GM12891 (cell line): ENCODE measurements around the gene FUT2.
"Not testable (repeated sequence)": the region's sequence is repeated elsewhere in the genome, so short reads cannot be mapped to it uniquely, and the experiment has no call there.

Experiments
- PAX5 ChIP-seq: IDR thresholded peaks from 2 replicates; pipeline ENCODE4 v1.6.1; 2011; ENCODE audit warnings: low read length, moderate library complexity, mild to moderate bottlenecking; ENCODE audit not compliant: insufficient read depth, severe bottlenecking
- POLR2A ChIP-seq: IDR thresholded peaks from 2 replicates; pipeline ENCODE4 v1.6.1; 2011; ENCODE audit warnings: low read depth, low read length, control low read depth
- POLR2AphosphoS5 ChIP-seq: IDR thresholded peaks from 2 replicates; pipeline ENCODE4 v1.6.1; 2011; ENCODE audit warnings: low read depth, low read length, control low read depth
- POU2F2 ChIP-seq: IDR thresholded peaks from 2 replicates; pipeline ENCODE4 v1.6.1; 2011; ENCODE audit warnings: low read depth, mild to moderate bottlenecking, control low read depth, low read length, moderate library complexity
- SPI1 ChIP-seq: IDR thresholded peaks from 2 replicates; pipeline ENCODE4 v1.6.1; 2011; ENCODE audit warnings: low read depth, low read length, control low read depth
- TAF1 ChIP-seq: IDR thresholded peaks from 2 replicates; pipeline ENCODE4 v1.6.1; 2011; ENCODE audit warnings: low read depth, low read length, control low read depth

GRCh38 chr19:48718106-48718505, 22.3 kb downstream of the FUT2 start:
- TF ChIP-seq TAF1, POLR2A, POLR2AphosphoS5, SPI1, POU2F2, PAX5: not testable (repeated sequence)
